NCI-H748 treated with DMSO at 0.1 percent for 48 hours (cell line): ENCODE measurements around the gene MS4A13.
"Not testable (repeated sequence)": the region's sequence is repeated elsewhere in the genome, so short reads cannot be mapped to it uniquely, and the experiment has no call there.

Experiments used
- DNase-seq: peaks from one replicate; lab custom pipeline; 2025; lab: John Stamatoyannopoulos, UW

MS4A13 gene

GRCh38 chr11:60515144-60515855 lies at the start of gene MS4A13:
Gene MS4A13, plus strand, starts transcription at chr11:60515392. Its CDS starts 2,692 bp downstream, at chr11:60518084.
- no peak for DNase-seq

GRCh38 chr11:60468829-60469228 lies 46.4 kb upstream of the MS4A13 start:
- no peak for DNase-seq

DNA sequence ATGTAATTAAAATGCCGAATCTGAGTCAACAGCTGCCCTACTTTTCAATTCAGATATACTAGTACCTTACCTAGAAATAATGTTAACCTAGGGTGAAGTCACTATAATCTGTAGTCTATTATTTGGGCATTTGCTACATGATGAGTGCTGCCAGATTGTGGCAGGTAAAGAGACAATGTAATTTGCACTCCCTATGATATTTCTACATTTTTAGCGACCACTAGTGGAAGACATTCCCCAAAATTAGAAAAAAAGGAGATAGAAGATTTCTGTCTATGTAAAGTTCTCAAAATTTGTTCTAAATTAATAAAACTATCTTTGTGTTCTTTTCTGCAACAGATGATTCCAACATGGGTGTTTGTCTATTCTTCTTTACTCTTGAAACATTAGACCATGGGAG lies 45.5 kb upstream of the MS4A13 start:
- DNase-seq = no peak

DNA sequence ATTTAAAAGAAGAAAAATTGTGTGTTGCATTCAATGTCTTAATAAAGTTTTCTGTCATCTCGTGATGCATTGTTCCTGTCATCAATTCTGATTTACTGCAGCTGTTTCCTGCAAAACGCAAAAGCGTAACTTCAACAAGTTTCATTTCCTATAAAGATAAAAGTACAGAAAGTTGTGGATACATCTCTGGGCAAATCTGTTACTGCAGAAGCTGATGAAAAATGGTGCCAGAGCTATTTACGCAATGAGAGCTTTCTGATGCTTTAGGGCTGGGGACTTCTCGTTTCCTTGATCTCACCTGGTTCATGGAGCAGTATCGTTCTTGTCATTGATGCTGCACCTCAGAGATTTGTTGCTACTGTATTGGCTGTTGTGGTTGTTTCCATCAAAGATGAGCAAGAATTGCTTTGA lies 38.2 kb upstream of the MS4A13 start:
- DNase-seq = no peak

DNA sequence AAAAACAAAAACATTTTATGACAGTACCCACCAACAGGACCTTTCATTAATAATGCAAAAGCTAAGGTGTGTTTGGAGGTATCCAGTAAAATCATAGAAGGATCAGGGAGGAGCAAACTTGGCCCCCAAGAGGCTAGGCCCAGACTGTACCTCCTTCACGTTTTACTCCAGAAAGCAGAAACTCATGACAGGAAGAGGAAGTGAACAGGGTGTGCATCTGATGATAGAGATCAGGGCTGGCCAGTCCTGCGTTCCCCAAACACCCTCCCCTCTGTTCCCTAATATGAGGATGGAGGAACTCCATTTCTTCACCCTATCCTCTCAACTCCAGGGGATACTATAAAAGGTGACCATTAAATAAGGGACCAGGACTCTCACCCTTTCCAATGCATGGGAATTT lies 32.8 kb upstream of the MS4A13 start:
- DNase-seq = no peak

DNA sequence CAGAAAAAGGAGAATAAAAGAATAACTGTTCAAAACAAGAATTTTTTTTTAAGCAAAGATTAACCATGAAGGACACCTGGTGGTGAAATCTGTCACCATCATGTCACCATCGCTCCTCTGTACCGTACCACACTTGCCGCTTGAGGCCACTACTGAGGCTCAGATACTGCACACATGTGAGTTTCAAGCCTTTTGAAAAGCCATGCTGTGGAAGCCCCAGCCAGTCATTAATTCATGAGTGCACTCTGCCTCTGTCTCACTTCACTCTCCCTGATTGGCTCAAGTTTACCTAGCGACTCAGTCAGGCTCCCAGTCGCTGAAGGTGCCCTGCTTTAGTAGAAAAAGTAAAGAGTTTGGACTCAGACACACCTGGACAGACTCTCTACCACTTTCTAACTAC lies 29.2 kb upstream of the MS4A13 start:
- DNase-seq = no peak

DNA sequence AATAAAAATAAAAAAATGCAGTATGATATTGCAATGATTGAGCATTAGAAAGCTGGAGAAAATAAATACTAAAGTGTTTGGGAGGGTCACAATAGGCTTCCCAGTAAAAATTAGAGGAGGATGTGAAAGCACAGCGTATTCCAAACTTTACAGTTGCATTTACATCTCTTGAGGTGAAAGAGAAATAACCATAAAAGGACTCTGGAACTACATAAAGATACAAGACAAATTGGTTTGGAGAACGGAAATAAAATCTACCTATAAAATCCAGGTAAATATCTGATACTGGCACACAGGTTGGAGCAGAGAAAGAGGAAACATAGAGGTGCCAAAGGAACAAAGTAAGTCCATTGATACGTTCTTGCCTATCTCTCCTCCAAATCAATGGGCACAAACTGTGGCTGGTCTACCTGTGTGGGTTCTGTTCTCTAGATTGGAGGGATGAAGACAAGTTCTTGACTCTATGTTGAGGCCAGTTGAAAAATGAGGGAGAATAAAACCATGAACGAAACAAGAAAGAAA lies 22.6 kb upstream of the MS4A13 start, which contains the start of gene MS4A12:
Gene MS4A12 (plus strand): TSS at position 291 of the 522 bp plus-strand sequence. CDS start 4,541 bp downstream, outside the sequence.
- DNase-seq = no peak

- DNase-seq = no peak
These were observed 21.7 kb upstream of the MS4A13 start for GRCh38 chr11:60493454-60493853.

GRCh38 chr11:60498399-60498798 lies 16.8 kb upstream of the MS4A13 start:
- no peak for DNase-seq

- no peak for DNase-seq
These were observed 16.3 kb upstream of the MS4A13 start for GRCh38 chr11:60498853-60499252.

- no peak for DNase-seq
These were observed 14.8 kb upstream of the MS4A13 start for GRCh38 chr11:60500276-60500910.

GRCh38 chr11:60502221-60502775 lies 12.9 kb upstream of the MS4A13 start:
- DNase-seq = no peak

DNA sequence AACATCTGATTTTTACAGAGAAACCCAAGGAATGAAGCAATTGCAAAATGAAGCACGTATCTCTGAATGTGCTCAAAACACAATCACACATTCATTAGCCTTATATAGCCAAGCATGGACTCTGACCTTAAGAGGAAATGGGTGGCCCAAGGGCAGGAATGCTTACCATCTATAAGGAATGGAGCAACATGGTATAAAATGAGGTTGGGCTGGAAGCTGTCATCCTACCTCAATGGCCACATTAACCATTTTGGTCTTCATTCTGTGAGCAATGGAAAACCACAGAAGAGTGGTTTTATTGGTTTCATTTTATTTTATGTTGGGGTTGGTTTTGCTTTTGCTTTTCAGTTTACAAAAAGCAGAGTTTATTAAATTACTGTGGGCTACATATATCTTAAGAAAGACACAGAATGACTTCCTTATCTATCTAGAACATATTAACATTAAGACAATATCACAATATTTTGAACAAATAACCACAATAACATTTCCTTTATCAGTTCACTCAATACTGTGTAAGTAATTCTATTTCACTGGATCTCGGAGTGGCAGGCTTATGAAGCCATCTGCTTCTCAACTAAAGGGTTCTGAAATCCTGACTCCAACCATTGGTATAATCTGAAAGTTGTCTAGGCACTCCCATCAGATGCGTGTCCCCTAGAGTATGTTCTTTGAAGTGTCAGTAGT lies 10.8 kb upstream of the MS4A13 start:
- no peak for DNase-seq

- DNase-seq = not testable (repeated sequence)
These were observed 5.6 kb upstream of the MS4A13 start for GRCh38 chr11:60509609-60510008.

DNA sequence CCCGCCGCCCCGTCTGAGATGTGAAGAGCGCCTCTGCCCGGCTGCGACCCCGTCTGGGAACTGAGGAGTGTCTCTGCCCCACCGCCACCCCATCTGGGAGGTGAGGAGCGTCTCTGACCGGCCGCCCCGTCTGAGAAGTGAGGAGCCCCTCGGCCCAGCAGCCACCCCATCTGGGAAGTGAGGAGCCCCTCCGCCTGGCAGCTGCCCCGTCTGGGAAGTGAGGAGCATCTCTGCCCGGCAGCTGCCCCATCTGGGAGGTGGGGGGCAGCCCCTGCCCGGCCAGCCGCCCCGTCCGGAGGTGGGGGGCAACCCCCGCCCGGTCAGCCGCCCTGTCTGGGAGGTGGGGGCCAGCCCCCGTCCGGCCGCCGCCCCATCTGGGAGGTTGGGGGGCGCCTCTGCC lies 5.0 kb upstream of the MS4A13 start:
- DNase-seq = not testable (repeated sequence)

GRCh38 chr11:60511393-60511792 lies 3.8 kb upstream of the MS4A13 start:
- DNase-seq = no peak

GRCh38 chr11:60512651-60513225 lies 2.5 kb upstream of the MS4A13 start:
- no peak for DNase-seq

DNA sequence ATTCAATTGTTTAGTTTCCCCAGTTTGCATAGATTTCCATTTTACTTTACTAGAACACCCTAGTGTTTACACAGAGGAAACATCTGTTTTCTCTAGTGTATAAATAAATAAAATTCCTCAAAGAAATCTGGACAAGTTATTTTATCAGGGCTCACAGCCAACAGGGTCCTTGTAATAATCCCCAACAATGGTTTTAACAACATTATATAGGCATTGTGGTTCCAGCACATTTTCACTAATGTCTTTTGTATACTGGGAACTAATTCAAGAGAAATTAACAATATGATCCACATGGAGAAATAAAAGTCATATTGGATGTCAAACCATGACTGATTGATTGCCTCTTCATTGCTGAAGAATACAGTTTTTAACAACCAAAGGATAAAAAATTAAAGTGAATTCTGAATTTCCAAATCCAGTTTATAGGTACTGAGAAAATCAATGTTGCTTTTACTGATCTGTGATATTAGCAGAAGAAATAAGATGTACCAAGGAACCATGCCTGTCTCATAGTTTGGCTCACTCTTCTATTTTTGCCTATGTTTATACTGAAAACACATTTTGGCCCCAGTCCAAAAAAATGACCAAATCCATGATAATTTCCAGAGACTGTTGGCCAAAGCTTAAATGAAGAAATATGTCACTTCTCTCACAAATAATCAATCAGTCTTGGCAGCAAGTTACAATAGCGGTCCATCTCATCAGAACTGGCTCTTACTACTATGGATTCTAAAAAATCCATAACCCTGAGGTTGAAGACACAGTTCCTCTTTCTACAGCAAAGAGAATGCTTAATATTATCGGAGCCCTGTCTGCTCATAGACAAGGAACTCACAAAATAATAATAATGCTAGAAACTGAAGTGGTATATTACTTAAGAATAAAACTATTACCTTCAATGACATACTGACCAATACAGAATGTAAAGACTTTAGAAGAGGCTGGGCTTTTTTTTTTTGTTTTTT lies 1.4 kb upstream of the MS4A13 start:
- DNase-seq = no peak

GRCh38 chr11:60528465-60528864 lies 13.3 kb downstream of the MS4A13 start:
- no peak for DNase-seq

DNA sequence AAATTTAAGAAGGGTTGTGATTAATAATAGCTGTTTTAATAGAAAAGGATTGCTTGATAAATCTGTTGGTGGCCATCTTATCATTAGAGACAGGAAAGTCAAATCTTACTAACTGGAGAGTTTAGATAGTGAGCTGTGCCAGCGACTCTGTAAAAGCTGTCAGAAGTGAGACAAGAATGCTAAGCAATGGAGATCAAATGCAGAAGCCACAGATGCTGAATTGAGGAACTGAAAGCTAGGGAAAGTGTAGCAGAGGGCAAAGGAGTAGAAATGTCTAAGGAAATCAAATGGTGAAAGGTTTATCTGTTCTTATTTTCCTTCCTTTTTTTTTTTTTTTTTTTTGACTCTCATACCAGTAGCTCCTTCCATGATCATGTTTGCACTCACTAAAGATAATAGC lies 13.7 kb downstream of the MS4A13 start:
- no peak for DNase-seq
